ENCODE data around the gene KLK6.

The KLK6 gene

DNA sequence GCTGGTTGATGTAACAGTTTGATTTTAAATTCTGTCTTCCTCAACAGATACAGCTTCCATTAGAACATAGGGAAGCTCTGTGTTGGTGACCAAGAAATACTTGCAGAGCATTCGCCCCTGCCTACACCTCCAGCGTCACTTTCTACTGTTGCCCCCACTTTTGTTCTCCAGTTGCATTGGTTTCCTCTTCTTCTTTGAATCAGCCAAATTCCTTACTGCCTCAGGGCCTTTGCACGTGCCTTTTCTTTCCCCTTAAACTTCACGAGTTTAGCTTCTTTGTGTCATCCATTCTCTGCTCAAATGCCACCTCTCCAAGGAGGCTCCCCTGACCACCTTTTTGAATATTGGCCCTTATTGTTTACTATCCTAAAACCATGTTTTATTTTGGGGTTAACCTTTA, 22.3 kb downstream of the KLK6 start:
- no peak for DNase-seq

- DNase-seq = no peak
Observed at GRCh38 chr19:50944795-50945194, 24.6 kb downstream of the KLK6 start.

DNA sequence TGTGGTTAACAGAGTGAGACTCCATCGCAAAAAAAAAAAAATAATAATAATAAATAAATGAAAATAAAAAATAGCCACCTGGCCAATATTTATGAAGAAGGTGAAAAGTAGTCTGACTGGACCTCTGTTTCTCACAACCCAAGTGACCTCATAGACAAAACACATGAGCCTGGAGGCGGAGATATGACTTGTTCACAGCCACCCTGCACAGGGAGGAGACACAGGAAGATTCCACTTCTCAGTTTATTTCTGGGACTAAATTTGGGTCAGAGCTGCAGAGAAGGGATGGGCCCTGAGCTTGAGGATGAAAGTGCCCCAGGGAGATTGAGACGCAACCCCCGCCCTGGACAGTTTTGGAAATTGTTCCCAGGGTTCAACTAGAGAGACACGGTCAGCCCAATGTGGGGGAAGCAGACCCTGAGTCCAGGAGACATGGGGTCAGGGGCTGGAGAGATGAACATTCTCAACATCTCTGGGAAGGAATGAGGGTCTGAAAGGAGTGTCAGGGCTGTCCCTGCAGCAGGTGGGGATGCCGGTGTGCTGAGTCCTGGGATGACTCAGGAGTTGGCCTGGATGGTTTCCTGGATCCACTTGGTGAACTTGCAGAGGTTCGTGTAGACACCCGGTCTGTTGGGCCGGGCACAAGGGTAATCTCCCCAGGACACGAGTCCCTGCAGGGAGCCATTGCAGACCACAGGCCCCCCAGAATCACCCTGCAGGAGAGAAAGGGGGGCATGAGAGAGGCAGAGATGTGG, 26.1 kb downstream of the KLK6 start:
- no peak for DNase-seq

DNA sequence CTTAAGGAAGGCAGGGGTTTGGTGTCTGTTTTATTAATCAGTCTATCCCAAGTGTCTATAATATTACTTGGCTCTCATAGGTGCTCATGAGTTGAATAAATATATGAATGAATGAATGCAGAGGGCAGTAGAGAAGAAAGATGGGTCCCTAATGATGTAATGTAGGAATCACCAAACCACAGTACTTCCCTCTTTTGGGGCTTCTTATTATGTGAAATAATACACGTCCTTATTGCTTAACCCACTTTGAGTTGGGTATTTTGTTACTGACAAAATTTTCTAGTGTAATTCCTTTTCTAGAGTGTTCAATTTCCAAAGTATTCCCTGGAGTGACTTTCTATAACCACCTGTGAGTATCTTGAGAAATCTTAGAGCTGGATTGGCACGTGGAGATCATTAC, 29.8 kb downstream of the KLK6 start:
- no peak for DNase-seq

DNA sequence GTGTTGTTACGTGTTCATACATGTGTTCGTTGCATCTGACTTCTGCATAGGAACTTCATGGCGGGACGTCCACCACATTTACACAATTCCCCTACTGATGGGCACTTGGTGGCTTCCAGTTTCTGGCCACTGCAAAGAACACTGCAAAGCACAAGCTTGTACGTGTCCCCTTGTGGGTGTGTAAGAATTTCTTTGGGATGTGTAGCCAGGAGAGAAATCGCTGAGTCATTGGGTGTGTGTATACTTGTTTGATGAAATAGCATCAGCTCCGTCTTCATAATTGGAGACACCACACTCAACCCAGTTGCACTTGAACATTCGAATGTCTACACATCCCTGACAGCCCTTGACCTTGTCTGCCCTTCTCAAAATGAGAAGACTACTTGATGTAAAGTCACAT, 35.8 kb downstream of the KLK6 start:
- DNase-seq = no peak

DNA sequence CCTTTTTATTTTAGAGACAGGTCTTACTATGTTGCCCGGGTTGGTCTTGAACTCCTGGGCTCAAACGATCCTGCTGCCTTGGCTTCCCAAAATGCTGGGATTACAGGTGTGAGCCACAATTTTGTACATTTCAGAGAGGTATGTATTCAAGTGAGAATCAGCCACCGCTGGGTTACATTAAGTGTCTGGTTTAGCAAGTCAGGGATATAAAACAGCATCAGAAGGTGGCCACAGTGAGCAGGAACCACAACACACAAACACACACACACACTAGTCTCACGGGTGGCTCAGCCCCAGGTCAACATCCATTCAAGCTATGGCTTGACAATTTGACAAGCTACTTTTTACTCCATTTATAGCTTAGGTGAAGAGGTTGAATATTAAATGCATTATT, 36.7 kb downstream of the KLK6 start:
- no peak for DNase-seq

DNA sequence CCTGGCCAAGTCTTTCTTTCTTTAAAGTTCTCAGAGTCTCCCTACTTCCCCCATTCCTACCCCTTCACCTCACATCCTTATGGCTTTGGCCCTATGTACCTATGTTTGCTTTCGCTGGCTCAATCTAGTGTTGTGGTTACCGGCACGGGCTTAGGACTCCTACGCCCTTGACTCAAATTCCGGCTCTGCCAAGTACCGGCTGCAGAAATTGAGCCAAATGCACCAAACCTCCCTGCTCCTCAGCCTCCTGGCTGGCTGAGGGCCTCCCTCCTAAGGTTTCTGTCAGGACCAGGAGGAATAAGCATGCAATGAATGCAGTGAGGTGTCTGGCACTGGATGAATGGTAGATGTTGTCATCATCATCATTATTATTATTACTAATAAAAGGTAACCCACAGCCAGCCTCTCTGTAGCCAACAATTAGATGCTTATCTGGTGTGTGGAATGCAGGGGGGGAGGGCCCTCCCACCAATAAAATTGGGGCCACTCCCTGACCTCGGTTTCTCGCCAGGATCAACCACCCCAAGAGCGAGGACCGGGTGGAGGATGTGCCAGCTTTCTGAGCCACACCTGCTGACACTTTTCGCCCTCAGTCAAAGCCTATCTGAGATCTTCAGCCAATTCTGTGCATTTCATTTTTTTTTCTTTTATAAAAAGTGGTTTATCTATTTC, 37.2 kb downstream of the KLK6 start:
- DNase-seq = no peak

- DNase-seq = no peak
Observed at GRCh38 chr19:50931023-50931422, 38.4 kb downstream of the KLK6 start.

DNA sequence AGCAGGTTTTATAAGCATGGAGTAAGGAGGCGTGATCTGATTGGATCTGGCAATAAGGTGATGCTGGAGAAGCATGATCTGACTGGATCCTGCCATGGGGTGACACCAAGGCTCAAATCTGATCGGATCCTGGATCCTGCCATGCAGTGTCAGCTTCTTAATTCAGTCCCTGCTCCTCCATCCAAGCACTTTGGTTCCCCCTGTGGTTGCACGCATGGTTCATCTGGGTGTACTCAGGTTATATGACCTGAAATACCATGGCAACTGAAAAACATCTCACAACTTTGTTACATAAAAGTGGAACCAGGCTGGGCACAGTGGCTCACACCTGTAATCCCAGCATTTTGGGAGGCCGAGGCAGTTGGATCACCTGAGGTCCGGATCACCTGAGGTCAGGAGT, 40.6 kb downstream of the KLK6 start:
- no peak for DNase-seq

- no peak for DNase-seq
Observed at GRCh38 chr19:50926144-50926543, 43.2 kb downstream of the KLK6 start.

- no peak for DNase-seq
Observed at GRCh38 chr19:50925734-50926133, 43.7 kb downstream of the KLK6 start.

DNA sequence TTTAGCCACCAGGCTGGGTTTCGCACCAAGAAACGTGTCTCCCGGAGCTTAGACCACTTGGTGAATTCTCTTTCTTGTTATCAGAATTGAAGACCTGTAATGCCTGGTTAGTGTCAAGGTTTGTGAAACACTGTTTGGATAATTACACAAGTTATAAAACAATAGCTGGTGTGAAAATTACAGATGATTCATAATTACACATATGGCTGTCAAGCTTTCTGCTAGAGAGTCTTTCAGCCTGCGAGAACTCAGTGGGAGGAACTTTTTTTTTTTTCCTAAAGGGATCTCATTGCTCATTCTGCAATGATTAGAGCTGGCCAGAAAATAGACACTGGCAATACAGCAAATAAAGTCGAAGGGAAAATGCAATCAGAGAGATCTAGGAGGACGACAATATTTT, 44.8 kb downstream of the KLK6 start:
- no peak for DNase-seq

DNA sequence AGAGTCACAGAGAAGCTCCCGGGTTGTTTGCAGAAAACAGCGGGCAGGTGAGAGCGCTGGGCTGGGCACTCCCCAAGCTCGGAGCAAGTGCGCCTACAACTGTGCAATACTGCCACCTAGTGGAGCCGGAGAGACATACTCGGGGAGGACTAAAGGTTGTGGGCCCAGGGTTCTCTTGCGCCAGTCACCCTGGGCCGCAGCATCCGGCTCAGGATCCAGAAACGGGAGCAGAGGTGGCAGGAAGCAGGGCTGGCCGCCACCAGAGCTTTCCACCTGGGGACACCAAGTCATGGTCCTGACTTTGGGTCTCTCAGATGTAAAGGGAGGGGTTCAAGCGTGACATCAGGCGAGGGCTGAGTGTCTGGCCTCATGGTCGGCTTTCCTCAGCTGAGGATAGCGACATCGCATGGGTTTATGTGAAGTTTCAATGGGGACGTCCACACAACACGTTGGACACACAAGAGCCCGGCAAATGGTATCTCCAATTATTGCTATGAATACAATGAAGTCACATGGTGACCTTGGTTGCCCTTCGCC, 47.0 kb downstream of the KLK6 start:
- DNase-seq = peak; percentile 29 to 78 (median 61)

GRCh38 chr19:50921426-50922316, 47.7 kb downstream of the KLK6 start:
- DNase-seq = no peak

GRCh38 chr19:50916069-50916468, 53.3 kb downstream of the KLK6 start:
- DNase-seq = no peak

DNA sequence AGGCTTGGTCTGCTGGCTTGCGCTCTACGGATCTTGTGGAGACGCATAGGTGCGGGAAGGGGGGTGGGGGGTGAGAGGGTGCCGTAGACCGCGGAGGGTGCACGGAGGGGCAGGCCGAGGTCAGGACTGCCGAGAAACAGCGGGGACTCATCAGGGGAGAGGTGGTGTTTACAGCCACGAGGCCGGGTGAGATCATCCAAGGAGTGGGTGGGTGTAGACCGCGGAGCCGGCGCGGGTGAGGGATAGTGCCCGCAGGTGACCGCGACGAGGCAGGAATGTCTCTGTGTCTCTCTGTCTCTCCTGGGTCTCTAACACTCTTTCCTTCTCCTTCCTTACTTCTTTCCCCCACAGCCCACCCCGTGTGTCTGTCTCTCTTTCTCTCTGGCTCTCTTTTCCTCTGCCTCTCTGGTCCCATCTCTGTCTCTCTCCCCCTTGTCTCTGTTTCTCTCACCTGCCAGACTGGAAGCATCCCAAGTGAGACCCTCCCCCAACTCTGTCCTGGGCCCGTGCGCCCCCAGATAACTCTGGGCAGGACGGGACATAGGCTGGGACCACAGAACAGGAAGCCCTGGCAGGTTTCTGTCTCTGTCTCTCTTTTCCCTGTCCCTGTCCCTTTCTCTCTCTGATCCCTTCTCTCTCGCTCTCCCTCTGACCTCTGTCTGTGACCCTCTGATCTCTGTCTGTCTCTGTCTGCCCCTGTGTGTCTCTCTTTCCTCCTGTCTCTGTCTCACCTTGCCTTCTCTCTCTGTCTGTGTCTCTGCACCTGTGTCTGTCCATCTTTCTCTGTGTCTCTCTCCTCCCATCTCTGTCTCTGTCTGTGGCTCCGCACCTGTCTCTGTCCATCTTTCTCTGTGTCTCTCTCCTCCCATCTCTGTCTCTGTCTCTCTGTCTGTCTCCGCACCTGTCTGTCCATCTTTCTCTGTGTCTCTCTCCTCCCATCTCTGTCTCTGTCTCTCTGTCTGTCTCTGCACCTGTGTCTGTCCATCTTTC, 56.4 kb downstream of the KLK6 start:
- DNase-seq = peak in 1 of 5 experiments; percentile 2

- DNase-seq = no peak
Observed at GRCh38 chr19:50912102-50912599, 57.2 kb downstream of the KLK6 start.

DNA sequence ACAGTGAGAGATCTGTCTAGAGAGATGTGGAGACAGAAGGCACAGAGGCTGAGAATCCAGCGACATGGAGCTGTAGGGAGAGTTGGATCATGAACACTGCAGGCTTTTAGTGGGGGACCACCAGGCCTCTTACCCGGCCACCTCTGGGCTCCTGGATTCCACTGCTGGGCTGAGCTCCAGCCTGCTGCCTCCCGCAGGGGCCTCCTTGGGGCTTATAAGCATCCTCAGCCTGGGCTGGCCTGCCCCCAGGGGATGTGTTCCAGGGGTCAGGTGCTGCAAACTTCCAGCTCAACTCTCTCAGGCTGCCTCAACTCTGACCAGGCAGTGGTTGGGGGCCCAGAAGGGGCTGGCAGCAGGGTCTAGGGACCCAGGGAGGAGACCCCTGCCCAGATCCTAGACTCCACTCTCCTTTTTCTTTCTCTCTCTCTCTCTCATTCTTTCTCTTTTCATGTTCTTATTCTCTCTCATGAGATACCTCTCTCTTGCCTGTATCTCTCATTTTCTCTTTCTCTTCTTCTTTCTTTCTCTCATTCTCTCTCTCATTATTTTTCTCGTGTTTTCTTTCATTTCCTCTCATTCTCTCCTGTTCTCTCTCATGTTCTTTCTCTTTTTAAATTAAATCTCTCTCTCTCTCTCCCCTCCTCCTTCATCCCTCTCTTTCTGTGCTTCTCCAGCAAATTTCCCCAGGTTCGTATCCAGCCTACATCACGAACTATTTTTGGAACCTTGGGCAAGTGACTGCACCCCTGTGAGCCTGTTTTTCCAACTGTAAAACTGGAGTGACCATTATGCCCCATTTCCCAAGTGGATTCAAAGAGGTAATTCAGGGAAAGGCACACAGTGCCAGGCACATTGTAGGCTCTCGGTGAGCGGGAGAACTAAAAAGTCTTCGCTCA, 57.9 kb downstream of the KLK6 start, which contains the start of gene KLK4:
KLK4 (minus strand) TSS at position 190 of the 896 bp plus-strand sequence. CDS start 657 bp downstream, outside the sequence.
- DNase-seq = no peak

- DNase-seq = no peak
Observed at GRCh38 chr19:50910722-50911121, 58.7 kb downstream of the KLK6 start.

Data from T-helper 2 cell (primary cell).